Measurements from ENCODE around the gene LCMT2. TPM values are rescaled to one million over a fixed set of nuclear protein-coding genes. Genes with fewer than 3 reads are reported as not detected.

LCMT2 gene, protein sequence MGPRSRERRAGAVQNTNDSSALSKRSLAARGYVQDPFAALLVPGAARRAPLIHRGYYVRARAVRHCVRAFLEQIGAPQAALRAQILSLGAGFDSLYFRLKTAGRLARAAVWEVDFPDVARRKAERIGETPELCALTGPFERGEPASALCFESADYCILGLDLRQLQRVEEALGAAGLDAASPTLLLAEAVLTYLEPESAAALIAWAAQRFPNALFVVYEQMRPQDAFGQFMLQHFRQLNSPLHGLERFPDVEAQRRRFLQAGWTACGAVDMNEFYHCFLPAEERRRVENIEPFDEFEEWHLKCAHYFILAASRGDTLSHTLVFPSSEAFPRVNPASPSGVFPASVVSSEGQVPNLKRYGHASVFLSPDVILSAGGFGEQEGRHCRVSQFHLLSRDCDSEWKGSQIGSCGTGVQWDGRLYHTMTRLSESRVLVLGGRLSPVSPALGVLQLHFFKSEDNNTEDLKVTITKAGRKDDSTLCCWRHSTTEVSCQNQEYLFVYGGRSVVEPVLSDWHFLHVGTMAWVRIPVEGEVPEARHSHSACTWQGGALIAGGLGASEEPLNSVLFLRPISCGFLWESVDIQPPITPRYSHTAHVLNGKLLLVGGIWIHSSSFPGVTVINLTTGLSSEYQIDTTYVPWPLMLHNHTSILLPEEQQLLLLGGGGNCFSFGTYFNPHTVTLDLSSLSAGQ
- 1 to 10 TPM; 4.9 to 8.9 (median 5.9) TPM for total RNA-seq

DNA sequence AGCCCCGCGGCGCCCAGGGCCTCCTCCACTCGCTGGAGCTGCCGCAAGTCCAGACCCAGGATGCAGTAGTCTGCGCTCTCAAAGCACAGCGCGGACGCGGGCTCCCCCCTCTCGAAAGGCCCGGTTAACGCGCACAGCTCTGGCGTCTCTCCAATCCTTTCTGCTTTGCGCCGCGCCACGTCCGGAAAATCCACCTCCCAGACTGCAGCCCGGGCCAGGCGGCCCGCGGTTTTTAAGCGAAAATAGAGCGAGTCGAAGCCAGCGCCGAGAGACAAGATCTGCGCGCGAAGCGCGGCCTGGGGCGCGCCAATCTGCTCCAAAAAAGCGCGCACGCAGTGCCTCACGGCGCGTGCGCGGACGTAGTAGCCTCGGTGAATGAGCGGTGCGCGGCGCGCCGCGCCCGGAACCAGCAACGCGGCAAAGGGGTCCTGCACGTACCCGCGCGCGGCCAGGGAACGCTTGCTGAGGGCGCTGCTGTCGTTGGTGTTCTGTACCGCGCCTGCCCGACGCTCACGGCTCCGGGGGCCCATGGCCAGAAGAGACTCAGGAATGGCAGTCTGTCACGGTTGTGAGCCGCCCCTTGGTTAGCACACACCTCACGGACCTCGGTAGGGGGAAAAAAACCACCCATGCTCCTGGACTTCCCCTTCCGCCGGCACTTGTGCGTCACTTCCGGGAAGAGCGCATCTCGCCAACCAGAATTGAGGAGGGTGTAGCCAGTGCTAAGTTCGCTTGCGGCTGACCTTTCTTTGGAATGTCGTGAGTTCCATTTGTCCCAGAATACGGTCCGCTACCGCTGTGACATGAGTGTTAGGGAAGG is at the start of gene LCMT2:
Gene LCMT2, minus strand, starts transcription at position 614 of the 820 bp plus-strand sequence. Its CDS starts 84 bp downstream, at position 530.
- no peak for TF ChIP-seq POLR2A (IDR thresholded peaks at IDR 0.05)
- TF ChIP-seq, protein P1, sequence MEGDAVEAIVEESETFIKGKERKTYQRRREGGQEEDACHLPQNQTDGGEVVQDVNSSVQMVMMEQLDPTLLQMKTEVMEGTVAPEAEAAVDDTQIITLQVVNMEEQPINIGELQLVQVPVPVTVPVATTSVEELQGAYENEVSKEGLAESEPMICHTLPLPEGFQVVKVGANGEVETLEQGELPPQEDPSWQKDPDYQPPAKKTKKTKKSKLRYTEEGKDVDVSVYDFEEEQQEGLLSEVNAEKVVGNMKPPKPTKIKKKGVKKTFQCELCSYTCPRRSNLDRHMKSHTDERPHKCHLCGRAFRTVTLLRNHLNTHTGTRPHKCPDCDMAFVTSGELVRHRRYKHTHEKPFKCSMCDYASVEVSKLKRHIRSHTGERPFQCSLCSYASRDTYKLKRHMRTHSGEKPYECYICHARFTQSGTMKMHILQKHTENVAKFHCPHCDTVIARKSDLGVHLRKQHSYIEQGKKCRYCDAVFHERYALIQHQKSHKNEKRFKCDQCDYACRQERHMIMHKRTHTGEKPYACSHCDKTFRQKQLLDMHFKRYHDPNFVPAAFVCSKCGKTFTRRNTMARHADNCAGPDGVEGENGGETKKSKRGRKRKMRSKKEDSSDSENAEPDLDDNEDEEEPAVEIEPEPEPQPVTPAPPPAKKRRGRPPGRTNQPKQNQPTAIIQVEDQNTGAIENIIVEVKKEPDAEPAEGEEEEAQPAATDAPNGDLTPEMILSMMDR (IDR thresholded peaks at IDR 0.05): no peak
- peak; percentile 92 to 98 for DNase-seq (ENCODE audit: low spot score in 2 of 2)
- intact Hi-C loops (cut with DNase I; ENCODE audit: low total_unique reads): no loop called here
- H3K4me3 ChIP-seq (ENCODE audit: low read depth, poor library complexity, severe bottlenecking): peak within 1 kb of the TSS; percentile 74
- WGBS, 2 donors: 0 to 1% methylated on average over 29 to 39 of the region's 86 CpGs

DNA sequence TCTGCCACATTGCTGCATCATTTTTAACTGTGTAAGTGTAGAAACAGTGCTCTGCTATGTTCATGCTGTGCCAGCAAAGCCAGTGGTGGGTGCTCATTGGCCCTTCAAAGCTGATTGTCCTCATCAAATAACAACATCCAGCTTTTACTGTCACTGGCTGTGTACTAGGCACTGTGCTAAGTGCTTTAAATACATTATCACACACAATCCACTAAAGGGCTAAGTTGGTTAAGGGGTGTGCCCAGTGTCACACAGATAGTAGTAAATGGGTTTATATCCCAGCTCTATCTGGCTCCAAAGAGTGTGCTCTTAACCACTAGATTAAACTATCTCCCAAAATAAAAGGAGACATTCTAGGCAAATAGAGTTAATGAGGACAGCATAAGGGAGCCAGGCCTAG is 48.2 kb upstream of the LCMT2 start:
- intact Hi-C loops (cut with DNase I; ENCODE audit: low total_unique reads): no loop called here
- H3K4me3 ChIP-seq (ENCODE audit: low read depth, poor library complexity, severe bottlenecking): no peak overlapping the region
- TF ChIP-seq POLR2A (IDR thresholded peaks at IDR 0.05): no peak
- TF ChIP-seq, protein P1 (IDR thresholded peaks at IDR 0.05): no peak
- no peak for DNase-seq (ENCODE audit: low spot score in 2 of 2)

DNA sequence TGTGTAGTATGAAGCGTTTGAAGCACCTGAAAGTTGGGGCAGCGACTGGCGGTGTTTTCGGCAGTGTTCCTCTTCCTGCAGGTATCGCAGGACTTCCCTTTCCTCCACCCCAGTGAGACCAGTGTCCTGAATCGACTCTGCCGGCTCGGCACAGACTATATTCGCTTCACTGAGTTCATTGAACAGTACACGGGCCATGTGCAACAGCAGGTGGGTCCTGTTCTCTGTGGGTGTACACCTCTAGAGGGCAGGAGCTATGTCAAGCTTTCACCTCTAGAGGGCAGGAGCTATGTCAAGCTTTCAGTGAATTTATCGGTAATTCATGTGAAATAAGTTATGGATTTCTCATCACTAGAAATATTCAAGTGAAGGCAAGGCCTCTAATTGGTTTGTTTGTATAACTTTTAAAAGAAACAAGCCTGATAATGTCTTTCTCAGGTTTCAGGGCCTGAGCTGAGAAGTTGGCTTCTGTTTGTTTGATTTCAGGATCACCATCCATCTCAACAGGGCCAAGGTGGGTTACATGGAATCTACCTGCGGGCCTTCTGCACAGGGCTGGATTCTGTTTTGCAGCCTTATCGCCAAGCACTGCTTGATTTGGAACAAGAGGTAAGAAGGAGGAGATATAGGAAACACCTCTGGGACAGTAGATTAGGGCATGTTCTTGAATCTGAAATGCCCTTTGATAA is 45.8 kb upstream of the LCMT2 start:
- 86 to 87% methylated on average over 13 of the region's 13 CpGs for WGBS, 2 donors
- TF ChIP-seq POLR2A (IDR thresholded peaks at IDR 0.05): no peak
- TF ChIP-seq, protein P1 (IDR thresholded peaks at IDR 0.05): no peak
- no peak for DNase-seq (ENCODE audit: low spot score in 2 of 2)
- no peak overlapping the region for H3K4me3 ChIP-seq (ENCODE audit: low read depth, poor library complexity, severe bottlenecking)
- intact Hi-C loops (cut with DNase I; ENCODE audit: low total_unique reads): no loop called here

DNA sequence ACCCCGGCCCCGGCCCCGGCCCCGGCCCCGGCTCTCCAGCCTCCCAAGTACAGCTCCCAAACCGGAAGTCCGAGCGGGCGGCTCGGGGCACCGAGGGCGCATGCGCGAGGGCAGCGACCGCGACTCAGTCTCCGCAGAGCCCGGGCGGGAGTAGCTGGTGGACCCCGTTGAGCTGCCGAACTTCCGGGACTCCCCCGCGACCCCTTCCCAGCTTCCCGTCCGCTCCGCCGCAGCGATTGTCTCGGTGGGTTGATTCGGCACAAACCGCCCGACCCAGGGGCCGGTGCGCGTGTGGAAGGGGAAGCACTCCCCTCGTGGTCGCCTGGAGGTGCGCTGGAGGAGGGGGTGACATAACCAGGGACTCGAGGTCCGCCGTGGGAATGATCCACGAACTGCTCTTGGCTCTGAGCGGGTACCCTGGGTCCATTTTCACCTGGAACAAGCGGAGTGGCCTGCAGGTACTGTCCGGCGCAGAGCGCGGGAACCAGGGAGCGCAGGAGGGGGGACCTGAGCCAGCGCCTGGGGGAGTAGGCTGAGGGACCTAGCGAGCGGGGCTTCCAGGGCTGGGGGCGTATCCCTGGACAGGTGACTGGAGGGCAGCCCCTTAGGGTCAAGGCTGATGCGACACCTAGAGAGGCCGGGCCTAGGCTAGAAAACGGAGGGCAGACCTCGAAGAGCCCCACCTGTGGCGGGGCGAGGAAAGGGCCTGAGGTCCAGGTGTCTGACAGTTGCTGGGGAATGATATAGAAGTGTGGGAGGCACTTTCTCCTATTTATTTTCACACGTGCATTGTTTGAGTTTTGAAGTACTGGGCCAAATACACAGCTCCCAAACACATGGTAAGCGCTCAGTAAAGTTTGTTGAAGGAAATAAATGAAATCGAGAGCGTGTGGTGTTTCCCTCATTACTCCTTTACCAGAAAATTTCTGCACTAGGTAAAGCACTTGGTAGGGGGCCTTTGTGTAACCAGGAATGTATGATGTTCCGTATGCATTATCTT is 40.9 kb upstream of the LCMT2 start, which contains the start of the genes TUBGCP4 and ZSCAN29:
Gene TUBGCP4, plus strand, starts transcription at position 127 of the 1,000 bp plus-strand sequence. Its CDS starts 254 bp downstream, at position 381.
Gene ZSCAN29, minus strand, starts transcription at position 69 of the 1,000 bp plus-strand sequence. CDS start 1,130 bp downstream, outside the sequence.
- intact Hi-C loops (cut with DNase I; ENCODE audit: low total_unique reads): no loop called here
- WGBS, 2 donors: 4 to 7% methylated on average over 23 to 42 of the region's 66 CpGs
- DNase-seq (ENCODE audit: low spot score in 2 of 2): peak; percentile 40 to 95
- TF ChIP-seq, protein P1 (IDR thresholded peaks at IDR 0.05): peak in 1 of 3 donors; percentile 19
- TF ChIP-seq POLR2A (IDR thresholded peaks at IDR 0.05): no peak
- peak within 1 kb of the TSS; percentile 45 for H3K4me3 ChIP-seq (ENCODE audit: low read depth, poor library complexity, severe bottlenecking)

Data from lower leg skin (tissue), 4 donors.